ENCODE data around the gene CCDC13. TPM values are rescaled to one million over a fixed set of nuclear protein-coding genes. Genes with fewer than 3 reads are reported as not detected.
A peak's percentile ranks its signal among the peaks of the same experiment; 100 is the strongest.

Gene CCDC13
- total and polyA plus RNA-seq, 2 of the 13 experiments (the other 11 are each of a cell fraction or from before 2014, with no cell fraction given): 0.22 to 0.51 TPM

DNA sequence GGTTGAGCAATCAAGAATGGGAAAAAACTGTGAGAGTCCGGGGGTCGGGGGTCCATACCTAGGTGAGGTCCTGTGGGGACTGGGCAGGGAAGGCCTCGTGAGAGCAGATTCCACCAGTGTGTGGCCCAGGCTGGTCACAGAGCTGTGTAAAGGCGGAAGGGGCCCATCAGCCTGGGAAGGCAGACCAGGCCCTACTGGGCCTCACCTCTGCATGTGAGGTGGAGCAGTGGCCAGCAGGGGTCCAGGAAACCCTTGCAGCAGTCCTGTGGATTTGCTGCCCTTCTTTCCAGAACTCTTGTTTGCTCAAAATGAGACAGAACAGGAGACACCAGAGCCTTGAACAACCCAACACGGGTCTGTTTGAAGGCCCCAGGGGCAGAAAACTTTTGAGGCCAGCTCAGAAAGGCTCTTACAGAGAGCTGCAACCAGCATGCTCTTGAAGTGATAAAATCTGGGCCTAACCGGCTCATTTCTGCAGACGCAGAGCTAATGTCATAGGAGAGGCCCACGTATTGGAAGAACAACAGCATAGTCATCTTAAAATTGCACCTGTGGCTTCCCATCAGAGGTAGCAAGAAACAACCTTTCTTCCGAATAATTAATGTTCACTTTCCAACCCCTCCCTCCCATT is 40.1 kb downstream of the CCDC13 start (continued):
- TF ChIP-seq ZNF333 (CRISPR knock-in tag; IDR thresholded peaks at IDR 0.05; ENCODE audit: borderline replicate concordance) (no peak), ZNF552 (CRISPR knock-in tag; IDR thresholded peaks at IDR 0.05; ENCODE audit: borderline replicate concordance) (no peak), ZNF652 (CRISPR knock-in tag; IDR thresholded peaks at IDR 0.05; ENCODE audit: borderline replicate concordance, low read depth) (no peak), NFATC3 (CRISPR knock-in tag; IDR thresholded peaks at IDR 0.05) (no peak), CEBPB (IDR thresholded peaks at IDR 0.05; ENCODE audit: borderline replicate concordance, low read depth, low read length) (0 out of 2 replicates have a peak, but pooled peaks have one; percentile 8), ZNF605 (CRISPR knock-in tag; IDR thresholded peaks at IDR 0.05) (no peak), MAZ (IDR thresholded peaks at IDR 0.05; ENCODE audit: borderline replicate concordance, low read depth, low read length) (0 out of 2 replicates have a peak, but pooled peaks have one; percentile 23), MAZ (CRISPR knock-in tag; IDR thresholded peaks at IDR 0.05; ENCODE audit: low read depth) (peak; percentile 23; the same call in 1 of the 2 replicates), KAT2B (IDR thresholded peaks at IDR 0.05; ENCODE audit: borderline replicate concordance, low read depth, low read length) (no peak), ZNF296 (CRISPR knock-in tag; conservative IDR thresholded peaks at IDR 0.05) (no peak), MNT (IDR thresholded peaks at IDR 0.05) (no peak), ZNF891 (CRISPR knock-in tag; IDR thresholded peaks at IDR 0.05) (no peak), MIER2 (CRISPR knock-in tag; IDR thresholded peaks at IDR 0.05) (peak; percentile 46; the same call in 1 of the 2 replicates), FOXA3 (CRISPR knock-in tag; IDR thresholded peaks at IDR 0.05) (peak; percentile 12; the same call in 1 of the 2 replicates), U2AF2 (IDR thresholded peaks at IDR 0.05; ENCODE audit: low read depth, low read length) (no peak), E2F1 (CRISPR knock-in tag; IDR thresholded peaks at IDR 0.05) (no peak), RFXANK (CRISPR knock-in tag; IDR thresholded peaks at IDR 0.05) (no peak), SATB2 (CRISPR knock-in tag; IDR thresholded peaks at IDR 0.05) (no peak), TARDBP (CRISPR knock-in tag; IDR thresholded peaks at IDR 0.05) (no peak; the same call in 1 of the 2 replicates), ATM (IDR thresholded peaks at IDR 0.05; ENCODE audit: borderline replicate concordance) (no peak), PCBP2 (optimal IDR thresholded peaks at IDR 0.05; ENCODE audit: low read depth, low read length, poor library complexity, severe bottlenecking) (no peak), CAMTA2 (CRISPR knock-in tag; IDR thresholded peaks at IDR 0.05; ENCODE audit: borderline replicate concordance) (no peak), KLF11 (CRISPR knock-in tag; IDR thresholded peaks at IDR 0.05) (no peak)

Measured in HepG2 (cell line).